ENCODE data around the gene GJC1. TPM values are rescaled to one million over a fixed set of nuclear protein-coding genes. Genes with fewer than 3 reads are reported as not detected.

GJC1 gene
- total RNA-seq, 2 donors from 2014 or later = 15.4 to 29.0 TPM

DNA sequence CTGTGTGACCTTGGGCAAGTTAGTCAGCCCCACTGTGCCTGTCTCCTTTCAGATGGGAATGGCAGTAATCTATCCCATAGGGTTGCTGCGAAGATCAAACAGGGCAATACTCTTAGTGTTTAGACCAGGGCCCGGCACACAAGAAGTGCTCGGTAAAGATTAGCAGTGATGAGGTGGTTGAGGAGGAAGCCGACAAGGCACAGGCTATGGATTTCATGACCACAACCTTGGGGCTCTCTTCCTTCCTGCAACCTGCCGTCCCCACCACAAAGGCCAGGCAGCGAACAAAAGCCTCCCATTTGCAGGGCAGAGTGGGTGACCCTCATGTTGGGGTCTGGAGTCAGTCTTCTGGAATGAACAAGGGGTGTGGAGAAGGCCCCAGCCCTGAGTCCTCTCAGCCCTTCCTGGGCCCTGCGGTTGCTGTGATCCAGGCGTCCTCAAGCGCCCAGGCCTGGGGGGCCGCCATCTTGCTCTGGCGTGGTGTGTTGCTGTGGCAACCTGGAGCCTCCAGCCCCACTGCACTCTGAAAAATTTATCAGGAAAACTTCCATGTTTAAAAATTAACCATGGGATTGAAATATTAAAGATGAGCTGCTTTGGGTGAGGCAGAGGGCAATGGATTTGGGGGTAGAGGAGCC is 61.5 kb downstream of the GJC1 start:
- H3K27me3 ChIP-seq (replicated peaks; ENCODE audit: insufficient read depth) = no peaks in the 10 kb centered on the region
- no peak overlapping the region for H3K27ac ChIP-seq
- no peak for DNase-seq (ENCODE audit: low spot score)
- no peaks in the 10 kb centered on the region for H3K4me1 ChIP-seq (ENCODE audit: control insufficient read depth in 1 of 2, low read depth in 2 of 2)
- H3K9me3 ChIP-seq = no peaks in the 10 kb centered on the region
- no peaks in the 10 kb centered on the region for H3K36me3 ChIP-seq
- no peak for ATAC-seq (ENCODE audit: insufficient number of reproducible peaks, low FRiP score, low read depth)
- TF ChIP-seq, protein P1, sequence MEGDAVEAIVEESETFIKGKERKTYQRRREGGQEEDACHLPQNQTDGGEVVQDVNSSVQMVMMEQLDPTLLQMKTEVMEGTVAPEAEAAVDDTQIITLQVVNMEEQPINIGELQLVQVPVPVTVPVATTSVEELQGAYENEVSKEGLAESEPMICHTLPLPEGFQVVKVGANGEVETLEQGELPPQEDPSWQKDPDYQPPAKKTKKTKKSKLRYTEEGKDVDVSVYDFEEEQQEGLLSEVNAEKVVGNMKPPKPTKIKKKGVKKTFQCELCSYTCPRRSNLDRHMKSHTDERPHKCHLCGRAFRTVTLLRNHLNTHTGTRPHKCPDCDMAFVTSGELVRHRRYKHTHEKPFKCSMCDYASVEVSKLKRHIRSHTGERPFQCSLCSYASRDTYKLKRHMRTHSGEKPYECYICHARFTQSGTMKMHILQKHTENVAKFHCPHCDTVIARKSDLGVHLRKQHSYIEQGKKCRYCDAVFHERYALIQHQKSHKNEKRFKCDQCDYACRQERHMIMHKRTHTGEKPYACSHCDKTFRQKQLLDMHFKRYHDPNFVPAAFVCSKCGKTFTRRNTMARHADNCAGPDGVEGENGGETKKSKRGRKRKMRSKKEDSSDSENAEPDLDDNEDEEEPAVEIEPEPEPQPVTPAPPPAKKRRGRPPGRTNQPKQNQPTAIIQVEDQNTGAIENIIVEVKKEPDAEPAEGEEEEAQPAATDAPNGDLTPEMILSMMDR (IDR thresholded peaks at IDR 0.05) = no peak
- H3K4me3 ChIP-seq = no peak overlapping the region

- ATAC-seq (ENCODE audit: insufficient number of reproducible peaks, low FRiP score, low read depth) = no peak
- DNase-seq (ENCODE audit: low spot score) = no peak
- Histone ChIP-seq H3K27ac (no peak overlapping the region), H3K4me1 (ENCODE audit: control insufficient read depth in 1 of 2, low read depth in 2 of 2) (no peaks in the 10 kb centered on the region), H3K4me3 (no peak overlapping the region), H3K27me3 (replicated peaks; ENCODE audit: insufficient read depth) (no peaks in the 10 kb centered on the region), H3K36me3 (no peaks in the 10 kb centered on the region), H3K9me3 (no peaks in the 10 kb centered on the region)
- TF ChIP-seq, protein P1 (IDR thresholded peaks at IDR 0.05) = no peak
Observed at GRCh38 chr17:44767493-44767892, 62.6 kb downstream of the GJC1 start.

GRCh38 chr17:44766409-44767038 is 63.6 kb downstream of the GJC1 start:
- ATAC-seq (ENCODE audit: insufficient number of reproducible peaks, low FRiP score, low read depth) (no peak), DNase-seq (ENCODE audit: low spot score) (no peak)
- no peak overlapping the region for H3K27ac ChIP-seq
- H3K36me3 ChIP-seq = no peaks in the 10 kb centered on the region
- TF ChIP-seq, protein P1 (IDR thresholded peaks at IDR 0.05) = no peak
- no peaks in the 10 kb centered on the region for H3K4me1 ChIP-seq (ENCODE audit: control insufficient read depth in 1 of 2, low read depth in 2 of 2)
- no peaks in the 10 kb centered on the region for H3K9me3 ChIP-seq
- H3K4me3 ChIP-seq = no peak overlapping the region
- H3K27me3 ChIP-seq (replicated peaks; ENCODE audit: insufficient read depth) = no peaks in the 10 kb centered on the region

DNA sequence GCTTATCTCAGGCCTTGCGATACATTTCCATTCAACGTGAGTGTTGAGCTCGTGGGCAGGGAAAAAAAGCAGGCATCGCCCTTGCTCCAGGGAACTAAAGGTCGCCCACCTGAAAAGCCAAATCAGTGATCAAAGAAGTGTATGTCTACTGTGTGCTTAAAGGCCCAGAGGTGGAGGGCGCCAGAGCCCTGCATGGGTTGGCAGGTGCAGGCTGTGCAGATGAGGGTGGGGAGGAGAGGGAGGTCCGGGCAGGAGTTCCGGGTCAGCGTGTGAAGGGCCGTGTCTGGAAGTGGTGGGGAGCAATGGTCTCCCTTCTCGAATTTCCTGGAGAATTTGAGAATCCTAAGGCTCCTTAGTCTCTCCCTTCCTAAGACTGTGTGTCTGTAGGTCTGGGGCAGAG is 64.1 kb downstream of the GJC1 start:
- TF ChIP-seq, protein P1 (IDR thresholded peaks at IDR 0.05) = no peak
- Histone ChIP-seq H3K36me3 (no peaks in the 10 kb centered on the region), H3K9me3 (no peaks in the 10 kb centered on the region), H3K4me1 (ENCODE audit: control insufficient read depth in 1 of 2, low read depth in 2 of 2) (no peaks in the 10 kb centered on the region), H3K4me3 (no peak overlapping the region), H3K27ac (no peak overlapping the region), H3K27me3 (replicated peaks; ENCODE audit: insufficient read depth) (no peaks in the 10 kb centered on the region)
- ATAC-seq (ENCODE audit: insufficient number of reproducible peaks, low FRiP score, low read depth) (no peak), DNase-seq (ENCODE audit: low spot score) (no peak)

DNA sequence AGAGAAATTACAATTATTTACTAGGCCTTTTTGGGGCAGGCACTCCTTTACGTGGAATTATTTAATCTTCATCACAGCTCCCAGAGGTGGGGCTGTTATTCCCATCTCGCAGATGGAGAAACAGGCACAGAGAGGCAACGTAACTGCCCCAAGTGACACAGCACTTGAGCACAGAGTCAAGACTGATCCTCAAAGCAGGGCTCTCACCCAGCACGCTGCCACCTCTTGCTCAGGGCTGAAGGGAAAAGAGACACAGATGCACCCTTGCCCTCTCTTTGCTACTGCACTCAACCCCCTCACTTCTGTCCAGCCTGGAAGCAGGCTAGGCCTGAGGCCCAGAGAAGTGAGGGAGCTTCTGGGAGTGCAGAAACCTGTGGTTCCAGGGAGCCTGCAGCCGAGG is 66.9 kb downstream of the GJC1 start:
- peaks cover 5 to 11% of the 10 kb centered on the region in 2 donors for H3K4me1 ChIP-seq (ENCODE audit: control insufficient read depth in 1 of 2, low read depth in 2 of 2)
- no peak for DNase-seq (ENCODE audit: low spot score)
- no peaks in the 10 kb centered on the region for H3K36me3 ChIP-seq
- no peak overlapping the region for H3K4me3 ChIP-seq
- TF ChIP-seq, protein P1 (IDR thresholded peaks at IDR 0.05) = no peak
- H3K27me3 ChIP-seq (replicated peaks; ENCODE audit: insufficient read depth) = no peaks in the 10 kb centered on the region
- no peak for ATAC-seq (ENCODE audit: insufficient number of reproducible peaks, low FRiP score, low read depth)
- H3K9me3 ChIP-seq = no peaks in the 10 kb centered on the region
- no peak overlapping the region for H3K27ac ChIP-seq
